Tibial artery (tissue), 4 donors: ENCODE data around the gene CCDC68.

Source experiments
- DNase-seq, 2 donors: peaks; one replicate each; pipeline ENCODE4 v3.0.0-alpha.2; 2019
- H3K27ac ChIP-seq, 2 donors: fragments of 200-600 bp; sonication (generic) in 1 of 2; 1 replicate in 1 of 2; 2 replicates in 1 of 2; pipeline ENCODE4 v1.5.1; 2018 to 2019; ENCODE audit warnings: mild to moderate bottlenecking in 1 of 2
- H3K27me3 ChIP-seq, 2 donors: fragments of 200-600 bp; sonication (generic) in 1 of 2; one replicate each; pipeline versions ENCODE4 v1.5.1 to v1.6.0; 2016 to 2019
- H3K36me3 ChIP-seq, 3 donors: fragments of 200-600 bp; sonication (generic) in 2 of 3; one replicate each; pipeline ENCODE4 v1.5.1; 2016 to 2019; ENCODE audit warnings: mild to moderate bottlenecking in 2 of 3
- H3K4me1 ChIP-seq, 4 donors: fragments of 200-600 bp; sonication (generic) in 2 of 4; 1 replicate in 3 of 4; 2 replicates in 1 of 4; pipeline ENCODE4 v1.5.1; 2016 to 2019
- H3K4me3 ChIP-seq, 2 donors: fragments of 200-600 bp; sonication (generic) in 1 of 2; 1 replicate in 1 of 2; 2 replicates in 1 of 2; pipeline ENCODE4 v1.5.1; 2018 to 2019; ENCODE audit warnings: mild to moderate bottlenecking in 2 of 2
- H3K9me3 ChIP-seq, 3 donors: fragments of 200-600 bp; sonication (generic) in 1 of 3; one replicate each; pipeline ENCODE4 v1.5.1; 2016 to 2019
- CTCF ChIP-seq, 2 experiments: fragments of 200-600 bp in 1 of 2; fragments of 450-650 bp in 1 of 2; IDR thresholded peaks; one replicate each; pipeline ENCODE4 v1.5.1; 2017 to 2019; ENCODE audit warnings: antibody characterized with exemption in 2 of 2, mild to moderate bottlenecking in 1 of 2, moderate library complexity in 1 of 2
- intact Hi-C: fragments of 100-400 bp; cut with DNase I; formaldehyde crosslinking; loops from one replicate; pipeline ENCODE4 v1.15.0; 2023; ENCODE audit warnings: low total_unique reads

CCDC68 gene

GRCh38 chr18:54942569-54942968, 16.7 kb downstream of the CCDC68 start:
- intact Hi-C loops, result no loop called here
- peaks cover 0 to 9% (median 0%) of the 10 kb centered on the region in 4 donors for H3K4me1 ChIP-seq
- no peaks in the 10 kb centered on the region for H3K27me3 ChIP-seq
- H3K27ac ChIP-seq, result no peak overlapping the region
- TF ChIP-seq CTCF (IDR thresholded peaks at IDR 0.05), result no peak
- H3K9me3 ChIP-seq, result no peaks in the 10 kb centered on the region
- no peaks in the 10 kb centered on the region for H3K36me3 ChIP-seq
- no peak overlapping the region for H3K4me3 ChIP-seq
- no peak for DNase-seq

DNA sequence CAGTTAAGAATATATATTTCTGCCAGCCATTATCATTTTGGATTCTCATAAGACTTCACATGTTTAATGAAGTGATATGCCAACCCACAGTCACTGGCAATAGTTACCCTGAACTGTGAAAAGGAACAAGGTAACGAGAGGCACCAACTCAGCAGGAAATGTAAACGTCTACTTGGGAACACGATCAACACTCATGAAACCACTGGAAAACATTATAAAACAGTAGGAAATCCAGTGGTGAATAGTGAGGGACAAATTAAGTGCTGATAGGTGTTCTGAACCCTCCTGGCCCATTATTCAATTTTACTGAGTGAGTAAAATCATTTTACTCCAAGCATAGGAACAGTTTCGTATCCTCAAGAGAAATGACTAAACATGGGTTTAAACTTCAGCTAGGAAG, 17.1 kb downstream of the CCDC68 start:
- H3K4me3 ChIP-seq, result no peak overlapping the region
- no peak for TF ChIP-seq CTCF (IDR thresholded peaks at IDR 0.05)
- no peaks in the 10 kb centered on the region for H3K36me3 ChIP-seq
- intact Hi-C loops, result no loop called here
- no peak overlapping the region for H3K27ac ChIP-seq
- no peaks in the 10 kb centered on the region for H3K9me3 ChIP-seq
- H3K4me1 ChIP-seq, result peaks cover 0 to 9% (median 0%) of the 10 kb centered on the region in 4 donors
- DNase-seq, result no peak
- no peaks in the 10 kb centered on the region for H3K27me3 ChIP-seq

DNA sequence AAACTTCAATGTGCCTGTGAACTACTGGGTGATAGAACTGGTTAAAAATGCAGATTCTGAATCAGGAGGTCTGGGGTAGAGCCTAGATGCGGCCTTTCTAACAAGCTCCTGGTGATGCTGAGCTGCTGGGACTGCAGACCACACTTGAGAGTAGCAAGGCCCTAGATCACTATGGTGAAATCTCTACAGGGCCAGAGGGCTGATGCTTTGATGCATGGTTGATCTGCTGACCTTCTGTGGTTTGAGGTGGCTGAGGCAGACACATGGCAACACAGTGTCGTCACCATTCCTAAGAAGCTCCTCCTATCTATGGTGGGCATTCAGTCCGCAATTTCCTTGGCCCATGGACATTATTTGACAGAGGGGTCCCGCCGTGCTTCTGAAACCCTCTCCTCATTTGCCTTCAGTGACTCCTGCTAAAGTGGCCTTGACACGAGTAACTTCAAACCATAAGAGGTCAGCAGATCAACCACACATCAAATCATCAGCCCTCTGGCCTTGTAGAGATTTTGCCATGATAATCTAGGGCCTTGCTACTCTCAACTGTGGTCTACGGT, 19.8 kb downstream of the CCDC68 start:
- intact Hi-C loops, result no loop called here
- no peak for TF ChIP-seq CTCF (IDR thresholded peaks at IDR 0.05)
- Histone ChIP-seq H3K27ac (no peak overlapping the region), H3K9me3 (no peaks in the 10 kb centered on the region), H3K27me3 (no peaks in the 10 kb centered on the region), H3K36me3 (no peaks in the 10 kb centered on the region), H3K4me3 (no peak overlapping the region), H3K4me1 (no peaks in the 10 kb centered on the region)
- DNase-seq, result no peak

DNA sequence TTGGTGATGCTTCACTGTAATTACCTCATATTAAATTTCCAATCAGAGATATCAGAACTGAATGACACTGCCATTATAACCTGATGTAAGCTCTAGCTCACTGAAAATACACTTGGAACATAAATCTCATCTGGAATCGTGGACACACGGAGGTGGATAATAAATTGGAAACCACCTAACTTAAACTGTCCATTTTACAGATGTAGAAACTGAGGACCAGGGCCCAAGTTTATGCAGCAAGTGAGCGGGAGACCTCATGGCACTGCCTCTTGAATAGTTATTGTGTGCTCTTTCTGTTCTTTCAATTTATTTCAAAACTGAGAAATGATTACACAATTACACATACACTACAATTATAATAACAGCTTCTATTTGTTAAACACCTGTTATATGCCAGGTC, 20.8 kb downstream of the CCDC68 start:
- Histone ChIP-seq H3K36me3 (no peaks in the 10 kb centered on the region), H3K4me3 (no peak overlapping the region), H3K4me1 (no peaks in the 10 kb centered on the region), H3K27ac (no peak overlapping the region), H3K9me3 (no peaks in the 10 kb centered on the region), H3K27me3 (no peaks in the 10 kb centered on the region)
- no peak for TF ChIP-seq CTCF (IDR thresholded peaks at IDR 0.05)
- DNase-seq, result no peak
- intact Hi-C loops, result no loop called here

DNA sequence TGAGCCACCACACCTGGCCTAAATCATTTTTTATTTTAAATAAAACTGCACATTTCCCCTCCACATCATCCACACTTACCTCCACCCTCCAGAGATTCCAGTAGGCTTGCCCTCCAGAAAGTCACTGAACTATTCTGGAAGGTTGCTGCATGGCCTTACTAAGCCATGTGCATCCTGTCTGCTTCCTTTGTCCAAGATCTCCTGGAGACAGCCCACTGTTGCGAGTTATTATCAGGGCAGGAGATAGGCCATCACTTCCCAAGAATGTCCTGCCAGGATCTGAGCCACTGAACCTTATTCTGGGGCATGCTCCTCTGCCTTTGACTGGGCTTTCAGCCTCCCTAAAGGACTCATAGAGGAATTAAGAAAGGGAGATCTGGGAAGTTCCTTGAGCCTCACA, 26.8 kb downstream of the CCDC68 start:
- no peak for TF ChIP-seq CTCF (IDR thresholded peaks at IDR 0.05)
- H3K27ac ChIP-seq, result no peak overlapping the region
- H3K9me3 ChIP-seq, result no peaks in the 10 kb centered on the region
- H3K4me1 ChIP-seq, result no peaks in the 10 kb centered on the region
- intact Hi-C loops, result no loop called here
- DNase-seq, result no peak
- no peaks in the 10 kb centered on the region for H3K27me3 ChIP-seq
- no peak overlapping the region for H3K4me3 ChIP-seq
- H3K36me3 ChIP-seq, result no peaks in the 10 kb centered on the region

GRCh38 chr18:54931152-54931551, 28.1 kb downstream of the CCDC68 start:
- no peaks in the 10 kb centered on the region for H3K4me1 ChIP-seq
- no peaks in the 10 kb centered on the region for H3K9me3 ChIP-seq
- H3K4me3 ChIP-seq, result no peak overlapping the region
- no peak for TF ChIP-seq CTCF (IDR thresholded peaks at IDR 0.05)
- no peaks in the 10 kb centered on the region for H3K27me3 ChIP-seq
- no peaks in the 10 kb centered on the region for H3K36me3 ChIP-seq
- H3K27ac ChIP-seq, result no peak overlapping the region
- no peak for DNase-seq
- intact Hi-C loops, result no loop called here
